GM12891 (cell line): Measurements from ENCODE around the gene HS2ST1.

ENCODE experiments used
- POLR2A ChIP-seq: IDR thresholded peaks from 2 replicates; pipeline ENCODE4 v1.6.1; 2011; ENCODE audit warnings: low read depth, low read length, control low read depth
- POLR2AphosphoS5 ChIP-seq: IDR thresholded peaks from 2 replicates; pipeline ENCODE4 v1.6.1; 2011; ENCODE audit warnings: low read depth, low read length, control low read depth
- TAF1 ChIP-seq: IDR thresholded peaks from 2 replicates; pipeline ENCODE4 v1.6.1; 2011; ENCODE audit warnings: low read depth, low read length, control low read depth

- no peak for TF ChIP-seq POLR2A
- TF ChIP-seq TAF1: no peak
- no peak for TF ChIP-seq POLR2AphosphoS5
Observed at GRCh38 chr1:86965827-86966182, 51.4 kb downstream of the HS2ST1 start.
